ENCODE data around the gene CPD. TPM values are rescaled to one million over a fixed set of nuclear protein-coding genes. Genes with fewer than 3 reads are reported as not detected.

The CPD gene
- total and polyA plus RNA-seq, 2 of the 13 experiments (the other 11 are each of a cell fraction or from before 2014, with no cell fraction given) = 46.1 to 72.3 TPM

- TF ChIP-seq ZNF281 (CRISPR knock-in tag; IDR thresholded peaks at IDR 0.05; ENCODE audit: borderline replicate concordance) (no peak), ZSCAN25 (CRISPR knock-in tag; IDR thresholded peaks at IDR 0.05) (no peak; the same call in 1 of the 2 replicates), ZBTB38 (CRISPR knock-in tag; IDR thresholded peaks at IDR 0.05) (0 out of 2 replicates have a peak, but pooled peaks have one; percentile 7), ZNF674 (CRISPR knock-in tag; IDR thresholded peaks at IDR 0.05; ENCODE audit: low read depth) (peak; percentile 28; the same call in 1 of the 2 replicates), MED1 (CRISPR knock-in tag; IDR thresholded peaks at IDR 0.05) (peak; percentile 36; the same call in 1 of the 2 replicates), HNRNPLL (IDR thresholded peaks at IDR 0.05; ENCODE audit: low read depth, low read length, poor library complexity, severe bottlenecking) (peak; percentile 58), ZBTB20 (CRISPR knock-in tag; IDR thresholded peaks at IDR 0.05; ENCODE audit: borderline replicate concordance, low read depth) (no peak), ZFP41 (CRISPR knock-in tag; IDR thresholded peaks at IDR 0.05; ENCODE audit: borderline replicate concordance) (0 out of 2 replicates have a peak, but pooled peaks have one; percentile 36), ZFP91 (CRISPR knock-in tag; IDR thresholded peaks at IDR 0.05; ENCODE audit: borderline replicate concordance) (peak; percentile 97; the same call in 1 of the 2 replicates), ZNF614 (CRISPR knock-in tag; IDR thresholded peaks at IDR 0.05; ENCODE audit: borderline replicate concordance) (no peak), ZNF251 (CRISPR knock-in tag; IDR thresholded peaks at IDR 0.05) (no peak), LCORL (IDR thresholded peaks at IDR 0.05) (no peak), LCORL (CRISPR knock-in tag; IDR thresholded peaks at IDR 0.05) (no peak), CREBL2 (CRISPR knock-in tag; IDR thresholded peaks at IDR 0.05; ENCODE audit: borderline replicate concordance) (0 out of 2 replicates have a peak, but pooled peaks have one; percentile 3), ZNF652 (CRISPR knock-in tag; IDR thresholded peaks at IDR 0.05; ENCODE audit: borderline replicate concordance, low read depth) (no peak), ZNF572 (CRISPR knock-in tag; IDR thresholded peaks at IDR 0.05) (no peak), KDM2A (CRISPR knock-in tag; IDR thresholded peaks at IDR 0.05; ENCODE audit: borderline replicate concordance, low read depth) (peak; percentile 19), ZNF441 (CRISPR knock-in tag; IDR thresholded peaks at IDR 0.05; ENCODE audit: borderline replicate concordance) (peak; percentile 59; the same call in 1 of the 2 replicates), ZNF350 (CRISPR knock-in tag; IDR thresholded peaks at IDR 0.05; ENCODE audit: borderline replicate concordance, low read depth) (no peak), SALL1 (CRISPR knock-in tag; IDR thresholded peaks at IDR 0.05) (peak; percentile 65; the same call in 1 of the 2 replicates), FOSL2 (CRISPR knock-in tag; IDR thresholded peaks at IDR 0.05) (peak; percentile 19; the same call in 1 of the 2 replicates), CREM (IDR thresholded peaks at IDR 0.05) (no peak), CREM (CRISPR knock-in tag; IDR thresholded peaks at IDR 0.05) (no peak), KDM1A (CRISPR knock-in tag; IDR thresholded peaks at IDR 0.05) (no peak), NCOA1 (CRISPR knock-in tag; IDR thresholded peaks at IDR 0.05) (no peak), ZNF800 (CRISPR knock-in tag; IDR thresholded peaks at IDR 0.05) (no peak)
Measured at GRCh38 chr17:30378825-30379302, at the start of gene CPD (continued).
